ENCODE results near the gene DENND4A.
"Not testable (repeated sequence)": the region's sequence is repeated elsewhere in the genome, so short reads cannot be mapped to it uniquely, and the experiment has no call there.

The DENND4A gene

DNA sequence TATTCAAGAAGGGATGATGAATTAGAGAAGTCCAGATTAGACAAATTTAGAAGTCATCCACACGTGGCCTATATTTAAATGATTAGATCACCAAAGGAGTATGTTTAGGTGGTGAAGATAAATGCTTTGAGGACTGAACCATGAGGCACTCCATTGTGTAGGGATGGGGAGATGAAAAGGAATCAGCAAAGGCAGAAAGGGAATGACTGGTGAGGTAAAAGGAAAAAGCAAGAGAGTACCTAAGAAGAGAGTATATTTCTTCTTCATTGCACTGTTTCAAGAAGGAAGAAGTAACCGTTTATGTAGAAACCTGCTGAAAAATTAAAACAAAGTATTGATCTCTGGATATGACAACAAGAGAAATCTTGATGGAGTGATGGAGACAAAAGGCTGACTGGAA is 40.7 kb downstream of the DENND4A start:
- no peak for FAIRE-seq

GRCh38 chr15:65747265-65747664 is 44.8 kb downstream of the DENND4A start:
- FAIRE-seq: no peak

GRCh38 chr15:65743637-65744252 is 48.3 kb downstream of the DENND4A start:
- no peak for FAIRE-seq

GRCh38 chr15:65740148-65740547 is 51.9 kb downstream of the DENND4A start:
- no peak for FAIRE-seq

GRCh38 chr15:65738649-65739048 is 53.4 kb downstream of the DENND4A start:
- FAIRE-seq: no peak

DNA sequence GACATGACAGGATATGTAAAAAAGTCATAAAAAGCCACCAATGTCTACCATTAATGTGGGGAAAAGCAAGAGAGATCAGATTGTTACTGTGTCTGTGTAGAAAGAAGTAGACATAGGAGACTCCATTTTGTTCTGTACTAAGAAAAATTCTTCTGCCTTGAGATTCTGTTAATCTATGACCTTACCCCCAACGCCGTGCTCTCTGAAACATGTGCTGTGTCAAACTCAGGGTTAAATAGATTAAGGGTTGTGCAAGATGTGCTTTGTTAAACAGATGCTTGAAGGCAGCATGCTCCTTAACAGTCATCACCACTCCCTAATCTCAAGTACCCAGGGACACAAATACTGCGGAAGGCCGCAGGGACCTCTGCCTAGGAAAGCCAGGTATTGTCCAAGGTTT is 58.5 kb downstream of the DENND4A start:
- FAIRE-seq: not testable (repeated sequence)

DNA sequence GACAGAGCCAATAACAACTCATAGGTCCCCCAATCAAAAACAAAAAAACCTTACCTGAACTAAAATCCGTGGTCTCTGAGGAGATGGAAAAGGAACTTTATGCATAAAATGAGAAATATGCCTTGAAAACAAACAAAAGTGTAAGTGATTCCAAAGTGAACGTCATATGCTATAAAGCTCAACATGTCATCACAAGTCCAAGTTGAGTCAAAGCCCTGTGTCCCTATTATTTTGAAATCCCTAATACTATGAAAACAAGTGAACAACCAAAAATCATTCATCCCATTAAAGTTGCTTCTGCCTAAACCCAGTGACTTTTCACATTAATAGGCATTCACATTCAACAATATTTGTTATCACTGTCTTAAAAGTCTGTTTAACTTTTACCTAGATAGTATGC is 59.4 kb downstream of the DENND4A start:
- FAIRE-seq: no peak

DNA sequence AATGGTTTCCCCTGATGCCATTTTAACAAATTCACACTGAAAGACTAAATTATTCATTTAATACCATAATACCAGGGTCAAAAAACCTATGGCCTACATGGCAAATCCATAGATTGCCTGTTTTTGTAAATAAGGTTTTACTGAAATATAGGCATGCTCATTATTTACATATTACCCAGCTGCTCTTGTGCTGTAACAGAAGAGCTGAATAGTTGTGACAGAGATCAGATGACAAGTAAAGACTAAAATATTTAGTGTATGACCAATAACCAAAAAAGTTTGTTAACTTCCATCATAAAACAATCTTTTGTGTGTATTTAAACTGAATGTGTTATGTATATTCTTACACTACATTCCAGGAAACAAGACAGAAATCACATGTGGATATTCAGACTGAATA is 60.2 kb downstream of the DENND4A start:
- FAIRE-seq: no peak

- no peak for FAIRE-seq
Measured at GRCh38 chr15:65730549-65731172, 61.4 kb downstream of the DENND4A start.

- no peak for FAIRE-seq
Measured at GRCh38 chr15:65724464-65725215, 67.5 kb downstream of the DENND4A start.

DNA sequence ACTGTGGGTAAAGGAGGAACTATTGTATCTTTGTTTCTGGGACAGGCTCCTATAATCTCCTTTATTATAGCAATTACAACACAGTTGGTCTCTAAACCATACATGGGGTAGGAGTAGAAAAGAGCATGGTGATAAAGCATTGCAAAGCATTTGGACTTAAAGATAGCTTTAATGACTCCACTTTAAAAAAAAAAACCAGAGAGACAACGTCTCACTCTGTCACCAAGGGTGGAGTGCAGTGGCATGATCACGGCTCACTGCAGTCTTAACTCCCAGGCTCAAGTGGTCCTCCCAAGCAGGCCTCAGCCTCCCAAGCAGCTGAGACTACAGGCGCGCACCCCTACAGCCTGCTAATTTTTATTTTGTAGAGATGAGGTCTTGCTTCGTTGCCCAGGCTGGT is 68.2 kb downstream of the DENND4A start:
- FAIRE-seq: no peak

GRCh38 chr15:65722191-65722590 is 69.9 kb downstream of the DENND4A start:
- no peak for FAIRE-seq

DNA sequence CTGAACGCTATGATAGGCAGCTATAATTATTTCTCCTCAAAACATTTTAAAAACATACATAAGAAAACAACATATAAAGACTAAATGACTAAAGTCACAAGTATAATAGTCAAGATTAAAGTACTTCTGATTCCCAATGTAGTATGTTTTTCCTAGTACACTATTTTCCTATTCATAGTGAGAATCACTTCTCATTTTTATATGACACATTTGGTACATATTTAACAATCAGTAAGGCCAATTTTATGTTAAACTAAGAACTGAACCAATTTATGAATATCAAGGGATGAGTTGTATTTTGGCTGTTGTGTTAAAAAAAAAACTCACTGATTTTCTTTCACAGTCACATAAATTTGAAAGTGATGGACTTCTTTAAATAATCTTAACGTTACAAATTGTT is 79.7 kb downstream of the DENND4A start:
- FAIRE-seq: no peak

DNA sequence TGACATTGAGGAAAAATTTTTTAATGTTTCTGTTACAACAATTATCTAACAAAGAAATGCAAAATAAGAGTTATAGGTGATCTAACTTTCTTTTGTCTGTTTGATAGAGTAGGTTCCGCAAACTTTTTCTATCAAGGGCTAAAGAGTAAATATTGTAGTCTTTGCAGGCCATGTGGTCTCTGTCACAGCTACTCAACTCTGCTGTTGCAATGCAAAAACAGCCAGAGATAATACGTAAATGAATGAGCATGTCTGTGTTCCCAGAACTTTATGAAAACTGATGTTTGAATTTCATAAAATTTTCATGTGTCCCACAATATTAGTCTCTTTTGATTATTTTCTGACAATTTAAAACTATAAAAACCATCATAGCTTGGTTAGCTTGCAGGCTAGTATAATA is 97.0 kb downstream of the DENND4A start:
- no peak for FAIRE-seq

GRCh38 chr15:65690778-65691177 is 101.3 kb downstream of the DENND4A start:
- no peak for FAIRE-seq

GRCh38 chr15:65690173-65690572 is 101.9 kb downstream of the DENND4A start:
- FAIRE-seq: no peak

GRCh38 chr15:65688462-65688861 is 103.6 kb downstream of the DENND4A start:
- no peak for FAIRE-seq

- no peak for FAIRE-seq
Measured at GRCh38 chr15:65682404-65682911, 109.6 kb downstream of the DENND4A start.

DNA sequence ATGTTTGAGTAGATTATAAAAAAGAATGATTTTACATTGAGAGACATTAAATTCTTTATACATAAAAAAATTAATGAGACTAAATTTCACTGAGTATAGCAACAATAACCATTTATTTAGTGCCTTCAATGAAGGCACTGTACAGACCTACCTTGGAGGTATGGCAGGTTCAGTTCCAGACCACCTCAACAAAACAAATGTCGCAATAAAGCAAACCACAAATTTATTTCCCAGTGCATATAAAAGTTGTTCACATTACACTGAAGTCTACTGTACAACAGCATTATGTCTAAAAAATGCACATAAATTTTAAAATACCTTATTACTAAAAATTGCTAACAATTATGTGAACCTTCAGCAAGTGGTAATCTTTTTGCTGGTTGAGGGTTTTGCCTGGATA is 111.5 kb downstream of the DENND4A start:
- FAIRE-seq: no peak

- no peak for FAIRE-seq
Measured at GRCh38 chr15:65676123-65676522, 116.0 kb downstream of the DENND4A start.

DNA sequence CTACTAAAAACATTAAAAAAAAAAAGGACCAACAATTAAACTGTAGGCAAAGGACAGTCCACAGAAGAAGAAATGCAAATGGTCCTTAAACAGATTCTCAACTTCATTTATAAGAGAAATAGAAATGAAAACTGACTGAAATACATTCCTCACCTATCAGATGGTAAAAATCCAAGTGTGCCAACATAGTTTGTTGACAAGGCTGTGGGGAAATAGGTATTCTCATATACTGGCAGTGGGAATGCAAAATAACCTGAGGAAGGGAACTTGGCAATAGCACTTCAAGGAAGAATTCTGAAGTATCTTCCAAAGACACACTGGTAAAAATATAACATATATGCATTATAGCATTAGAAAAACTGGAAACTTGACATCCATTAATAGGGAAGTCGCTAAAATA is 116.5 kb downstream of the DENND4A start:
- no peak for FAIRE-seq

GRCh38 chr15:65666257-65666656 is 125.8 kb downstream of the DENND4A start:
- no peak for FAIRE-seq

GRCh38 chr15:65663521-65663920 is 128.6 kb downstream of the DENND4A start:
- no peak for FAIRE-seq

DNA sequence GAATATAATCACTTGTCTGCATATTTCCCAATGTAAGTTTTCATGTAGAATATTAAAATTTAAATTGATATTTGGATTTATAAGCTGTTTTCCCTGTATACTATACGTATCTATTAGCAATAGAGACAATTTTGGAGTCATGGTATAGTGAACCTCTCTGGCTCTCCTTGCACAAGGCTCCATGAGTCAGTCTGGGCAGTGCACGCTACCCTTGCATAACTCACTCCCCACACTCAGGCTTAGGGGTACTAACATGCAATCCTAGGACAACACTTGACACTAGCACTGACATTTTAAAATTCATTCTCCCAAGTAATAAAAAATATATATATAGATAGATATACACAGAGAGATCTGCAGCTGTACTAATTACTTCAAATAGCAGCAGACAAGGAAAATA is 131.2 kb downstream of the DENND4A start:
- no peak for FAIRE-seq
